B cell (primary cell): ENCODE measurements around the gene PLCB1. TPM values are rescaled to one million over a fixed set of nuclear protein-coding genes. Genes with fewer than 3 reads are reported as not detected.

Experiments
- ATAC-seq: fragments of 200-7000 bp; cut with Tn5 transposase; one replicate; pipeline ENCODE4 v1.10.0; 2021; ENCODE audit warnings: low read depth, mild to moderate bottlenecking, moderate number of reproducible peaks, moderate library complexity
- CTCF ChIA-PET: fragments of 350-600 bp; sonication (Branson Sonifier 250); formaldehyde crosslinking; loops from one replicate; lab custom pipeline; 2021; ENCODE audit warnings: antibody characterized with exemption, inconsistent platforms; lab: Charles Lee
- POLR2A ChIA-PET: fragments of 350-600 bp; sonication (Branson Sonifier 250); formaldehyde crosslinking; loops from one replicate; lab custom pipeline; 2021; ENCODE audit warnings: antibody characterized with exemption; lab: Charles Lee
- DNase-seq: peaks from one replicate; pipeline ENCODE4 v3.0.0; 2013
- H2AFZ ChIP-seq: 2 replicates; pipeline ENCODE4 v1.6.1; 2012; ENCODE audit warnings: mild to moderate bottlenecking, low read depth, low read length; ENCODE audit not compliant: insufficient read depth, poor library complexity, severe bottlenecking
- H3K27ac ChIP-seq, 2 donors: 1 replicate in 1 of 2; 2 replicates in 1 of 2; pipeline ENCODE4 v1.5.1; 2012 to 2013; ENCODE audit warnings: low read length in 2 of 2, mild to moderate bottlenecking in 2 of 2, moderate library complexity in 1 of 2
- H3K27me3 ChIP-seq, 4 experiments: fragments of 200-600 bp in 1 of 4; sonication (generic) in 1 of 4; replicated peaks in 1 of 4; 1 replicate in 2 of 4; 2 replicates in 2 of 4; pipeline versions ENCODE4 v1.6.1 to v1.7.0; 2013 to 2016; ENCODE audit warnings: low read length in 3 of 4, mild to moderate bottlenecking in 2 of 4, mixed read lengths in 1 of 4, moderate library complexity in 1 of 4; ENCODE audit not compliant: insufficient read depth in 4 of 4, control insufficient read depth in 3 of 4; ENCODE audit errors: control extremely low read depth in 1 of 4
- H3K36me3 ChIP-seq, 2 experiments: replicated peaks in 1 of 2; 1 replicate in 1 of 2; 2 replicates in 1 of 2; pipeline versions ENCODE4 v1.6.1 to v1.7.1; 2013; ENCODE audit warnings: low read length in 1 of 2; ENCODE audit not compliant: insufficient read depth in 2 of 2, control insufficient read depth in 1 of 2; ENCODE audit errors: control extremely low read depth in 1 of 2, extremely low read depth in 1 of 2
- H3K4me1 ChIP-seq, 2 donors: fragments of 200-600 bp in 1 of 2; sonication (generic) in 1 of 2; 1 replicate in 1 of 2; 2 replicates in 1 of 2; pipeline versions ENCODE4 v1.5.1 to v1.6.1; 2013 to 2017; ENCODE audit warnings: low read length in 2 of 2; ENCODE audit not compliant: control insufficient read depth in 2 of 2, insufficient read depth in 2 of 2
- H3K4me2 ChIP-seq: replicated peaks from 2 replicates; pipeline ENCODE3; 2012; ENCODE audit warnings: mild to moderate bottlenecking, low read depth, low read length; ENCODE audit not compliant: poor library complexity, severe bottlenecking
- H3K4me3 ChIP-seq, 5 experiments: fragments of 200-600 bp in 1 of 5; sonication (generic) in 1 of 5; 1 replicate in 3 of 5; 2 replicates in 2 of 5; pipeline versions ENCODE4 v1.5.1 to v1.7.0; 2011 to 2016; ENCODE audit warnings: low read length in 4 of 5, mild to moderate bottlenecking in 4 of 5, low read depth in 2 of 5, control low read depth in 1 of 5, moderate library complexity in 1 of 5; ENCODE audit not compliant: insufficient read depth in 1 of 5; ENCODE audit errors: control extremely low read depth in 1 of 5, extremely low read depth in 1 of 5
- H3K79me2 ChIP-seq: fragments of 200-600 bp; sonication (generic); one replicate; pipeline ENCODE4 v1.6.0; 2016; ENCODE audit warnings: low read length; ENCODE audit not compliant: control insufficient read depth, insufficient read depth
- H3K9ac ChIP-seq: fragments of 200-600 bp; sonication (generic); 2 replicates; pipeline ENCODE4 v1.6.1; 2017; ENCODE audit warnings: mild to moderate bottlenecking, low read length, moderate library complexity
- H3K9me3 ChIP-seq, 3 donors: one replicate each; pipeline versions ENCODE4 v1.6.1 to v1.7.1; 2013; ENCODE audit warnings: low read length in 2 of 3; ENCODE audit not compliant: control insufficient read depth in 2 of 3, insufficient read depth in 1 of 3; ENCODE audit errors: control extremely low read depth in 1 of 3
- H4K20me1 ChIP-seq: 2 replicates; pipeline ENCODE4 v1.6.0; 2012; ENCODE audit warnings: mild to moderate bottlenecking, low read length; ENCODE audit not compliant: insufficient read depth, control insufficient read depth, poor library complexity, severe bottlenecking
- H3K27ac Mint-ChIP-seq: one replicate; pipeline ENCODE4 v1.8.0; 2021; ENCODE audit warnings: mixed read lengths
- H3K27me3 Mint-ChIP-seq: one replicate; pipeline ENCODE4 v1.8.0; 2021; ENCODE audit warnings: mixed read lengths
- H3K4me1 Mint-ChIP-seq: one replicate; pipeline ENCODE4 v1.8.0; 2021; ENCODE audit warnings: mixed read lengths
- H3K4me3 Mint-ChIP-seq: one replicate; pipeline ENCODE4 v1.8.0; 2021; ENCODE audit warnings: mixed read lengths
- H3K9me3 Mint-ChIP-seq: one replicate; pipeline ENCODE4 v1.8.0; 2022; ENCODE audit warnings: mixed read lengths; ENCODE audit not compliant: insufficient read depth
- CTCF ChIP-seq: fragments of 200-600 bp; IDR thresholded peaks from one replicate; pipeline ENCODE4 v1.8.0; 2022; ENCODE audit warnings: antibody characterized with exemption, mild to moderate bottlenecking
- EZH2 ChIP-seq: IDR thresholded peaks from 2 replicates; pipeline ENCODE4 v1.6.1; 2012; ENCODE audit warnings: borderline replicate concordance, low read depth, mild to moderate bottlenecking, moderate library complexity, low read length; ENCODE audit not compliant: insufficient read depth, poor library complexity, severe bottlenecking
- WGBS: methylation state at CpG from one replicate; pipeline ENCODE4 v1.1.5; 2013; ENCODE audit warnings: missing lambda C conversion rate; ENCODE audit not compliant: insufficient coverage; 5-methylcytosine and 5-hydroxymethylcytosine counted together
- intact Hi-C: fragments of 100-400 bp; cut with micrococcal nuclease; formaldehyde crosslinking; loops from one replicate; pipeline ENCODE4 v1.10.0; 2022
- polyA plus RNA-seq: library from polyadenylated mRNA; depleted of rRNA; stranded (reverse); fragments of >200 nt; gene quantifications from 2 replicates; pipeline ENCODE4 v1.2.3, GENCODE V29; 2012
- total RNA-seq, 2 donors: library from RNA; stranded (reverse); fragments of 120-200 nt in 1 of 2; gene quantifications; 1 replicate in 1 of 2; 2 replicates in 1 of 2; pipeline versions ENCODE4 v1.2.3 to v1.2.4, GENCODE V29; 2013 to 2022

Gene PLCB1
- total and polyA plus RNA-seq, 2 donors (not counting 1 experiment from before 2014, with no cell fraction given) = 0.18 to 0.47 TPM

GRCh38 chr20:8490076-8490830 is 358.2 kb downstream of the PLCB1 start:
- H3K4me2 ChIP-seq = no peak overlapping the region
- no peaks in the 10 kb centered on the region for H3K79me2 ChIP-seq
- ATAC-seq = no peak
- no peaks in the 10 kb centered on the region for H3K9me3 ChIP-seq
- H2AFZ ChIP-seq = no peak overlapping the region
- H3K9ac ChIP-seq = no peak overlapping the region
- H3K27me3 Mint-ChIP-seq = no peaks in the 10 kb centered on the region
- H3K9me3 Mint-ChIP-seq = no peaks in the 10 kb centered on the region
- CTCF ChIA-PET = no interaction called here
- no peak overlapping the region for H3K27ac Mint-ChIP-seq
- 90% methylated on average over 1 of the region's 3 CpGs for WGBS
- no peak overlapping the region for H3K27ac ChIP-seq
- DNase-seq = no peak
- no peaks in the 10 kb centered on the region for H4K20me1 ChIP-seq
- POLR2A ChIA-PET = no interaction called here
- H3K4me1 Mint-ChIP-seq = no peaks in the 10 kb centered on the region
- intact Hi-C loops = no loop called here
- no peaks in the 10 kb centered on the region for H3K36me3 ChIP-seq
- no peak overlapping the region for H3K4me3 ChIP-seq
- no peak overlapping the region for H3K4me3 Mint-ChIP-seq
- H3K27me3 ChIP-seq = no peaks in the 10 kb centered on the region
- no peaks in the 10 kb centered on the region for H3K4me1 ChIP-seq
- TF ChIP-seq CTCF = no peak

DNA sequence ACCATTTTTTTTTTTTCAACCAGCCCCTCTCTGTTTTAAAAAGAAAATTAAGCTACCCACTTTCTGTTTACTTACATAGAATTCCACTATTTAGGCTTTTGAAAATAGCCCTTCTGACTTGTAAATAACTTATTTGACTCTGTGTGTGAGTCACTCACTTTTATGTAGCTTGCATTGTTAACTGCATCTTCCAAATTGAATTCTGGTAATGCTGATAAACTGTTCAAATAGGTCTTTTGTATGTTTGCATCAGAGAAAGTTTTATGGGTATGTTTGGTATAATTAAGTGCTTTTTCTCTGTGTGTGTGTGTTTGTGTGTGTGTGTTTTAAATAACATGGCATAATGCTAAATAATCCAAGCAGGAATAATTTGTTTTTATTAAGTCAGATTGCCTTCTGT is 360.1 kb downstream of the PLCB1 start:
- Mint-ChIP-seq H3K4me3 (no peak overlapping the region), H3K4me1 (no peaks in the 10 kb centered on the region), H3K27me3 (no peaks in the 10 kb centered on the region), H3K27ac (no peak overlapping the region), H3K9me3 (no peaks in the 10 kb centered on the region)
- Histone ChIP-seq H3K27ac (no peak overlapping the region), H3K9me3 (no peaks in the 10 kb centered on the region), H3K4me1 (no peaks in the 10 kb centered on the region), H3K79me2 (no peaks in the 10 kb centered on the region), H4K20me1 (no peaks in the 10 kb centered on the region), H3K9ac (no peak overlapping the region), H2AFZ (no peak overlapping the region), H3K27me3 (no peaks in the 10 kb centered on the region), H3K36me3 (no peaks in the 10 kb centered on the region), H3K4me3 (no peak overlapping the region), H3K4me2 (no peak overlapping the region)
- ChIA-PET POLR2A (no interaction called here), CTCF (no interaction called here)
- ATAC-seq (no peak), DNase-seq (no peak)
- intact Hi-C loops = no loop called here
- no peak for TF ChIP-seq CTCF
- TF ChIP-seq EZH2 = no peak
